ENCODE results near the gene ZNF140.
A peak's percentile ranks its signal among the peaks of the same experiment; 100 is the strongest.

ZNF140 gene

GRCh38 chr12:133061954-133062353 is 18.8 kb upstream of the ZNF140 start:
- no peak overlapping the region for H3K4me3 ChIP-seq (ENCODE audit: low read length)
- no peak for TF ChIP-seq CTCF (conservative IDR thresholded peaks at IDR 0.05; ENCODE audit: low read depth, low read length)
- DNase-seq (ENCODE audit: low read depth), result no peak

DNA sequence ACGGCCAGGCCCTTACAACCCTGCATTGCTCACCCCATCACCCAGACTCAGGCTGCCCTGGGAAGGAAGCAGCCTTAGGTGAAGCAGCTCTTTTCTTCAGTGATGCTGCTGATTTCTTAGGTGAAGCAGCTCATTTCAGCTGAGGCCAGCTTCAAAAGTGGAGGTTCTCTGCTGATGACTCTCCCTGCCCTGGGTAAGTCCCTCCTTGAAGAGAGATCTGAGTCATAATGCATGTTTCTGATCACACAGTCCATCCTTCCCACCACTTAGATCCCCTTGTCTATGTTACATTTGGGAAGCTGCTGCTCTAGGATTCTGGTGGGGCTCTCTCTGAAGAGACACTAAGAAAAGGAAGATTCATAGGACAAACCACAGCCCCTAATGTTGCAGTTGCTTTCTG is 17.2 kb upstream of the ZNF140 start:
- no peak overlapping the region for H3K4me3 ChIP-seq (ENCODE audit: low read length)
- DNase-seq (ENCODE audit: low read depth), result no peak
- TF ChIP-seq CTCF (conservative IDR thresholded peaks at IDR 0.05; ENCODE audit: low read depth, low read length), result no peak

DNA sequence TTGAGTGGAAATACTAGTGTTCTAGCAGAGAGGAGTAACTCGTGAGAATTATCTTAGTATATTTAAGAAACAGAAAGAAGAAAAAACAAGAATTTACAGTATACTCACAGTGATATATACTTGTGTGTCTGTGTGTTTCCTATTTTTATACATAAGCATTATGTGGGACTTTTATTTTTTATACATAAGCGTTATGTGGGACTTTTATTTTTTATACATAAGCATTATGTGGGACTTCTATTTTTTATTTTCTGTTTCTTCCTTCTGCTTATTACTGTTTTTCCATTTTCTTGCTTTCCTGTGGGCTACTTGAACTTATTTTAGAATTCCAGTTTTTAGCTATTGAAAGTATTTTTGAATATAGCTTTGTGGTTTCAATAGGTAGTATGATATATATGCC is 6.9 kb upstream of the ZNF140 start:
- no peak for TF ChIP-seq CTCF (conservative IDR thresholded peaks at IDR 0.05; ENCODE audit: low read depth, low read length)
- H3K4me3 ChIP-seq (ENCODE audit: low read length), result no peak overlapping the region
- no peak for DNase-seq (ENCODE audit: low read depth)

DNA sequence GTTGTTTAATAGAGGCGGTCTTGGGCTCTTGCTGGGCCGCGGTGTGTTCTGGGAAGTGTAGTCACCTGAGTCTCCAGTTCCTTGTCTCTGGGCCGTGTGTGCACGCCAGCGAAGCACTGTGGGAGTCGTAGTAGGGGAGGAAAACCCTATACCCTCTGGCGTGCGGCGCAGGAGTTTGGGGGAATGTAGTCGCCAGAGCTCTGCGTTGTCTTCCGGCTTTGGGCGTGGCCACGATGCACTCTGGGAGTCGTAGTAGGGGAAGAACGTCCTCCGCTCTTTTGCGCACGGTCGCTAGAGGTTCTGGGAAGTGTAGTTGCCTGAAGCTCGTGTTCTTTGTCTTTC is 726 bp upstream of the ZNF140 start:
- peak; percentile 99 for DNase-seq (ENCODE audit: low read depth)
- no peak for TF ChIP-seq CTCF (conservative IDR thresholded peaks at IDR 0.05; ENCODE audit: low read depth, low read length)
- H3K4me3 ChIP-seq (ENCODE audit: low read length), result peak overlapping the region; percentile 87

- TF ChIP-seq CTCF (conservative IDR thresholded peaks at IDR 0.05; ENCODE audit: low read depth, low read length), result no peak
- H3K4me3 ChIP-seq (ENCODE audit: low read length), result peak overlapping the region; percentile 87
- DNase-seq (ENCODE audit: low read depth), result no peak
Measured at GRCh38 chr12:133081159-133081780, 547 bp downstream of the ZNF140 start.

GRCh38 chr12:133083345-133083744 is 2.6 kb downstream of the ZNF140 start:
- DNase-seq (ENCODE audit: low read depth), result no peak
- H3K4me3 ChIP-seq (ENCODE audit: low read length), result no peak overlapping the region
- TF ChIP-seq CTCF (conservative IDR thresholded peaks at IDR 0.05; ENCODE audit: low read depth, low read length), result no peak

DNA sequence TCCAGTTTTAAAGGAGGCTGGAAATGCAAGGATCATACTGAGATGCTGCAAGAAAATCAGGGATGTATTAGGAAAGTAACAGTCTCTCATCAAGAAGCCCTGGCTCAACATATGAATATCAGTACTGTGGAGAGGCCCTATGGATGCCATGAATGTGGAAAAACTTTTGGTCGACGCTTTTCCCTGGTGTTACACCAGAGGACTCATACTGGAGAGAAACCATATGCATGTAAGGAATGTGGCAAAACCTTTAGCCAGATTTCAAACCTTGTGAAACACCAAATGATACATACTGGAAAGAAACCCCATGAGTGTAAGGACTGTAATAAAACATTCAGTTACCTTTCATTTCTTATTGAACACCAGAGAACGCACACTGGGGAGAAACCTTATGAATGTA is 24.9 kb downstream of the ZNF140 start:
- DNase-seq (ENCODE audit: low read depth), result no peak
- H3K4me3 ChIP-seq (ENCODE audit: low read length), result no peak overlapping the region
- no peak for TF ChIP-seq CTCF (conservative IDR thresholded peaks at IDR 0.05; ENCODE audit: low read depth, low read length)

Measured in retinal pigment epithelial cell (primary cell).